Keratinocyte (primary cell): ENCODE data around the gene CDH22.

ENCODE experiments used
- EZH2 ChIP-seq: IDR thresholded peaks from one replicate; pipeline ENCODE4 v1.6.1; 2012; ENCODE audit warnings: inconsistent platforms, mild to moderate bottlenecking, low read length, moderate library complexity
- TF ChIP-seq, protein P1 (sequence below), 3 experiments: IDR thresholded peaks in 1 of 3; conservative IDR thresholded peaks in 1 of 3; optimal IDR thresholded peaks in 1 of 3; 2 replicates in 2 of 3; 3 replicates in 1 of 3; pipeline versions ENCODE3 to v1.5.1; 2011; ENCODE audit warnings: low read length in 3 of 3, mild to moderate bottlenecking in 3 of 3, moderate library complexity in 2 of 3, control low read depth in 1 of 3, inconsistent platforms in 1 of 3; ENCODE audit not compliant: insufficient read depth in 2 of 3; ENCODE audit errors: extremely low read depth in 1 of 3

DNA sequence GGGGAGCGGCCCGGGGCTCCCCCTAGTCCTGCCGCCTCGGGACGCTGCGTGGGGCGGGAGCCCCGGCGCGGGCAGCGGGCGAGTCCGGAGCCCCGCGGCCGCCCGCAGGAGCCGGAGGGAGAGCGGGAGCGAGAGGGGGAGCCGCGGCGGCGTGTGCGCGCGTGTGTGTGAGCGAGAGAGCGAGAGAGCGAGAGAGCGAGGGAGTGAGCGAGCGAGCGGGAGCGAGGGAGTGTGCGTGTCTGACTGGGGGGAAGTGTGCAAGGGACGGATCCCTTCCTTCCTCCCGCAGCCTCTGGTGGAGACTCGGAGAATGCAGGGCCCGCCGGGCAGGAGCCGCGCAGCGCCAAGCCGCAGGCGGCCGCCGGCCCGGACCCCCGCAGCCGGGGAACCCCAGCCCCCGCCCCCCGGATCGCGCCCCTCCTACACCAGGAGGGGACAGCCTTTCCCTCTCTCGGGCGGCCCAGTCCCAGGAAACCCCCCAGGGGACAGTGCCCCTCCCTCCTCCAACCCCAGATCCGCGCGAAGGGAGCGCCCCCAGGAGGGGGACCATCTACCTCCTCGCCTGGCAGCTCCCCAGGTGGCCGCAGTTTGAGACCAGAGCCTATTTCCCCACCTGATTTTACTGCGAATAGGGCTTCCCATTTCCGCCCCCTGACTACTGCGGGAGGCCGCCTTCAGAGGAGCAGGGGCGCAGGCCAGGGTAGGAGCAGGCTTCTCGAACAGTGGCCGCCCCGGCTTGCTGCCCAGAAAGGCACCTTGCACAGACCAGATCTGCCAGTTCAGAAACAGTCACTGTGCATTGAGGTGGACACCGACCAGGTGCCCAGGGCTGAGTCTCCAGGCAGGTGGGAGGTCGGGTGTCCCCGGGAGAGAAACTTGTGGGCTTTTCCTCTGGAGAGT lies at the start of gene CDH22:
- TF ChIP-seq, protein P1, sequence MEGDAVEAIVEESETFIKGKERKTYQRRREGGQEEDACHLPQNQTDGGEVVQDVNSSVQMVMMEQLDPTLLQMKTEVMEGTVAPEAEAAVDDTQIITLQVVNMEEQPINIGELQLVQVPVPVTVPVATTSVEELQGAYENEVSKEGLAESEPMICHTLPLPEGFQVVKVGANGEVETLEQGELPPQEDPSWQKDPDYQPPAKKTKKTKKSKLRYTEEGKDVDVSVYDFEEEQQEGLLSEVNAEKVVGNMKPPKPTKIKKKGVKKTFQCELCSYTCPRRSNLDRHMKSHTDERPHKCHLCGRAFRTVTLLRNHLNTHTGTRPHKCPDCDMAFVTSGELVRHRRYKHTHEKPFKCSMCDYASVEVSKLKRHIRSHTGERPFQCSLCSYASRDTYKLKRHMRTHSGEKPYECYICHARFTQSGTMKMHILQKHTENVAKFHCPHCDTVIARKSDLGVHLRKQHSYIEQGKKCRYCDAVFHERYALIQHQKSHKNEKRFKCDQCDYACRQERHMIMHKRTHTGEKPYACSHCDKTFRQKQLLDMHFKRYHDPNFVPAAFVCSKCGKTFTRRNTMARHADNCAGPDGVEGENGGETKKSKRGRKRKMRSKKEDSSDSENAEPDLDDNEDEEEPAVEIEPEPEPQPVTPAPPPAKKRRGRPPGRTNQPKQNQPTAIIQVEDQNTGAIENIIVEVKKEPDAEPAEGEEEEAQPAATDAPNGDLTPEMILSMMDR (optimal IDR thresholded peaks at IDR 0.05 in 1 of 3, IDR thresholded peaks at IDR 0.05 in 1 of 3, conservative IDR thresholded peaks at IDR 0.05 in 1 of 3; ENCODE audit: extremely low read depth in 1 of 3, insufficient read depth in 2 of 3, low read length in 3 of 3) = peak in 1 of 3 experiments; percentile 44
- TF ChIP-seq EZH2 = peak; percentile 82
